Measurements from ENCODE around the gene C14orf180.

The C14orf180 gene

DNA sequence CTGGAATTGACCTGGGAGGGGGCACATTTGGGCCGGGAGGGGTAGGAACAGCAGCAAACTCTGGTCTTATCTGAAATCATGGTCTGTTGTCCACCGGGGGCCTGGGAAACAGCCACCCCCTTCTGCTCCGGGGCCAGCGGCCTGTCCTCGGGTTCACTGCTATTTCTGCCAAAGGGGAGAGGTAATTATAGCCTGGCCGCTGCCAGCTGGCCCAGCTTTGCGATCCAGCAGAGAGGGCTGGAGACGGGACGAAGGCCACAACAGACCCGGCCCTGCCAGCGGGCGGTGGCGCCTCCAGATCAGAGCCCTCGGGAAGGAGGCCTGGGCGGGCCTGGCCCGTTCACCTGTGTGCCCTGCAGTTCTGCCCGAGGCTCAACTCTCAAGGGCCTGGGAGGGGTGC is at the start of gene C14orf180:
Gene C14orf180, plus strand, starts transcription at position 258 of the 400 bp plus-strand sequence. CDS start 6,667 bp downstream, outside the sequence.
- no peak for DNase-seq

DNA sequence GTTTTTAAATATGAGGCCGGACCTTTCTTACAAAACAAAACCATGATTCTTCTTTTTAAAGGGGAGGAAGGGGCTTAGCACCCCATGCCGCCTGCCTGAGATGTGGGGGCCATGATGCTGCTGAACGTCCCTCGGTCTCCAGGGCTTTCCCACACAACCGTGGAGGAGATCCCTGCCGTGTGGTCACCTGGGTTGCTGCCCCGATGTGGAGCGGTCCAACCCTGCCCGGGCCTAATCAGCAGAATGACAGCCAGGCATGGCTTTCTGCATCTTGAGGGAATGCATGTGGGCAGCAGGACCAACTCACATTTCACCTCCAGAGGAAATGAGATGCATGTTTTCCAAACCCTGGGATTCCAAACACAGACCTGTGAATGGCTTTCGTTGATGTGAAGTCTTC is 48.9 kb upstream of the C14orf180 start:
- no peak for DNase-seq

DNA sequence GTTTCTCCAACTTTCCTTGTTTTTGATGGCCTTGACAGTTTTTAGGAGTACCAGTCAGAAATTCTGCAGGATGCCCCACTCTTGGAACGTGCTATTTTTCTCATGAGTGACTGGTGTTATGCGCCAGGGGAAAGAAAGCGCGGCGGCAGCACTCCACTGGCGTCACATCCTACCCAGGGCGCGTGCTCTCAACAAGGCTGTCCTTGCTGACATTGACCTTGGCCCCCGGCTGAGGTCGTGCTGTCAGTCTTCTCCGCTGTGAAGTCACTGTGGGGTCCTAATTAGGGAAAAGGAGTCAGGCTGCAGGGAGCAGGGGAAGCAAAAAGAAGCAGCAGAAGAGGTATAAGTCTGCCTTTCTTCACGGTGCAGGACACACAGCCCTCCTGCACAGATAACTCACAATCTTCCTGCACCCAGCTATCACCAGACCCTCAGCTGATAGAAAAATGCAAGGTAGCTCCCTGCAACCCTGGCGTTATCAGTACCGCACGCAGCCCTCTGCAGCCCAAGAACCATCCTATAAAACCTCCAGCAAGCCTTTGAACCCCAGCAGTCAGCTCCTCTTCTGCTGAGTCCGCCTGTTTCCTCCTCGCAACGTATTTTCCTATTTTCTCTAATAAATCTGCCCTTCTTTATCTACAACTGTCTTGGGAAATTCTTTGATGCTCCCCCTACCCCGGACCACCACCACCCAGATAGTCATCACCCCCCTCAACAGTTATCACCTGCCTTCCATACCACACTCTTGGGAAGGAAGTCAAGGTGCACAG is 48.0 kb upstream of the C14orf180 start:
- no peak for DNase-seq

GRCh38 chr14:104532191-104532555 is 47.4 kb upstream of the C14orf180 start:
- DNase-seq = no peak

GRCh38 chr14:104534036-104534435 is 45.5 kb upstream of the C14orf180 start:
- DNase-seq = no peak

GRCh38 chr14:104536942-104537612 is 42.5 kb upstream of the C14orf180 start:
- no peak for DNase-seq

DNA sequence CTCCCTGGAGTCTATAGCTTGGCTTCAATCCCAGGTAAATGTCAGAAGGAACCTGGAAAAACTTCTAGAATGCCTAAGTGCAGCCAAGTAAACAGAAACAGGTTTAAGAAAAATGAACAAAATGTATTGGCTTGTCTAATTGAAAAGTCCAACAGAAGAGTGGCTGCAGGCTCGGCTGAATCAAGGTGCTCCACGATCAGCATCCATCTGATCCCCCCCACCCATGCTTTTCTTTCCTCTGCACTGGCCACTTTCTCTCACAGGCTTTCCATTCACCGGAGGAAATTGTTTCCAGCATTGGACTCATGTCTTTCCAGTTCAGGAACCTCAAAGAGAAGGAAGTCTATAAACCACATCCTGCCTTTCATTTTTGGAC is 42.0 kb upstream of the C14orf180 start:
- DNase-seq = no peak

GRCh38 chr14:104541905-104542465 is 37.6 kb upstream of the C14orf180 start:
- no peak for DNase-seq

- DNase-seq = no peak
Measured at GRCh38 chr14:104542871-104543830, 36.4 kb upstream of the C14orf180 start.

DNA sequence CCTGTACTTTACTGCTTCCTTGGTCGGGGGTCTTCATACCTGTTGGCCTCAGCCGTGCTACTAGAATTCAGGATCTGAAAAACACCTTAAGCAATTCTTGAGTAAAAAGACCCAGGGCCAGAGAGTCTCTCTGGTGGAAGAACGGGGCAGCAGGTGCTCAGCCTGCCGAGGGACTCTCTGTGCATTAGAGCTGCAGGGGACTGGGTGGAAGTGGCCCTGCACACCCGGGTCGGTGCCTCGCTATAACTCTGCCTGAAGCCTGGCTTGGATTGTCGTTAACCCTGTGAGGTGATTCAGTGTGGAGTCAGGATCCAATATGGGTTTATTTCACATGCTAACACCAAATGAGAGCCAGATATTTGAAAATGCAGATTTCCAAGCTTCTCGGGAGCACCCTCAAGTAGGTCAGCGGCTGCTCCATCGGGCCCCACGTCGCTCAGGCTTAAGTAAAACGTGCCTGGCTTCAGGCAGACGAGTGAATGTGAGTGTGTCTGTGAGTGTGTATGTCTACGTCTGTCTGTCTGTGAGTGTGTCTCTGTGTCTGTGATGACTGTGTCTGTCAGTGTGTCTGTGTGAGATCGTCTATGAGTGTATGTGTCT is 35.1 kb upstream of the C14orf180 start:
- no peak for DNase-seq

GRCh38 chr14:104545151-104545941 is 34.2 kb upstream of the C14orf180 start:
- peak; percentile 12 for DNase-seq

DNA sequence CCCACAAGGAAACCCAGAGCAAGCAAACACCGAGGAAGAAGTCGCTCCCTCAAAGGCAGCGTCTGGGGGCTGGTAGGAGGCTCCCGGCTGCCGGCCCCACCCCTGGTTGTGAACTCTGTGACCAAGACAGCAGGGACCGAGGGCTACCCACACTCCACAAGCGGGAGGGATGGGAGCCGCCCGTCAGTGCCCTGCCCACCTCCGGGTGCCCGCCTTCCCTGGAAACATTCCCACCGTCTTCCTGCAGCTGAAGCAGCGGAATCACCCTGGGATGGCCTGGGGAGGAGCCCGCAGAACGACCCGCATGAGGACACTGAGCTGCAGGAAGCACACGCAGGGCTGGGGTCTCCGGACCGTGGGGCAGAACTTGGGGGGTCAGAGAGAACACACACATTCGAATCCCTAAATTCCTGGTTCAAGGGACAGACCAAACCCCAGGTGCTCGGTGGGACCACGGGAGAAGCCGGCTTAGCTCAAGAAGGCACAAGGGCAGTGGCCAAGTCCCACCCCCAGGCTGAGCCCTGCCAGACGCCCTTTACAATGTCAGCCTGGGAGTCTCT is 33.5 kb upstream of the C14orf180 start:
- DNase-seq = no peak

GRCh38 chr14:104546591-104547309 is 32.8 kb upstream of the C14orf180 start:
- DNase-seq = no peak

GRCh38 chr14:104547310-104547997 is 32.1 kb upstream of the C14orf180 start:
- DNase-seq = no peak

GRCh38 chr14:104547998-104548700 is 31.4 kb upstream of the C14orf180 start:
- DNase-seq = no peak

DNA sequence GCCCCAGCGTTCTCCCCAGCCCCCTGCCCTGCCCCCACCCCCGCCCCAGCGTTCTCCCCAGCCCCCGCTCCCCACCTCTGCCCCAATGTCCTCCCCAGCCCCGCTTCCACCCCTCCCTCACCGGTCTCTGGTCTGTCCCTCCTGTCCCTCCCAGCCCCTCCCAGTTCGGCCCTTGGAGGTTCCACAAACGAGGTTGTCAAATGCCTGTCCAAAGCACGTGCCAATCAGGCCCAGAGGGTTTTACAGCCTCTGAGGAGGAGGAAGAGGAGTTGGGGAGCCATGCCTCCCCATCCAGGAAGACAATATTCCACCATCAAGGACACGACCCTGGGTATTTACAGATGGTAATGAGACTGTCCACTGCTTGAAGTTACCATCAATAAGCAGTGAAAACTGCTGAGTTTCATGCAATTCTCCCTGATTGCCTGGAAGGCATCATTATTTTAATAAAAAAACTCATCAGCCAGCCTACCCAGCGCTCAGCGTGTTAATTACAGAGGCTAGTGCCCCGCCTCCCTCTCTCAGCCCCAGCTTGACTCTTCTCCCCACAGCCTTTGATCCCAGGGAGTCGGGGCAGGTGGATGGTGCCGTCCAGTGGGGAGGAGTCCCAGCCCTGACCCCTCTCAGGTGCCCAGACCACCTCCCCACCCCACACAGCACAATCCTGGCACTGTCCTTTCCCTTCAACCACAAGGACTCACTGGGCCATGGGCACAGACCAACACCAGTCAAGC is 30.6 kb upstream of the C14orf180 start:
- DNase-seq = no peak

DNA sequence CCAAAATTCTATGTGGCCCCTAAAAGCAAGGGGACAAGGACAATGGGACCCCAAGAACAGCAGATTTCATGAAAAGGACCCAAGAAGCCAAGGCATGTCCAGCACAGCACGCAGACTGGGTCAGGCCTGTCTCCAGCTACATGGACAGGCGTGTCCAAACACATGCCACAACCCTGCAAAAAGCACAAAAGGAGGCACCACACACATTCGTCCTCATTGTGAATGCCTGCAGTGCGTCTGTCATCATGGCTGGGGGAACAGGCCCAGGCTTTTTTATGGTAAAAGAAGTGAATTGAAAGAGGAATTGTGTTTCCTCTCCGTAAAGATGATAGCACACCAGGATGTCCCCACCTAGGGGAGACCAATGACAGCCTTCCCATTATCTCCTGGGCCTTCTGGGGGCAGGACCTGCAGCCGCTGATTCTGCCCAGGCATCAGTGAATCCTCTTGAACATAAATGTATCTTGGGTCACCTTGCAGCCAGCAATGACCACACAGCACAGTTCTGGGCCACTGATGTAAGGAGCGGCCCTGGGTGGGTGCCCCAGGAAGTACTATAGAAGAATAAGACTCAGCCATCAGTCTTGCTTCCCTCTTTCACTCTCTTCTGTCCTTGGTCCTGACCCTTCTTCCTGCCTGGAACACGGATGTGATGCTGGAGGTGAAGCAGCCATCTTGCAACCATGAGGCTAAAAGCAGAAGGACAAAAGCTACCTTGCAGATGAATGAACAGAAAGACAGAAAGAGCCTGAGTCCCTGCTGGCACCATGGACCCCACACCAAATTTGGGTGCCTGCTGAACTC is 29.8 kb upstream of the C14orf180 start:
- DNase-seq = no peak

GRCh38 chr14:104550340-104550860 is 29.2 kb upstream of the C14orf180 start:
- DNase-seq = no peak
